Thymus (tissue), 11 donors: ENCODE results near the gene SLC2A1. TPM values are rescaled to one million over a fixed set of nuclear protein-coding genes. Genes with fewer than 3 reads are reported as not detected.
A peak's percentile ranks its signal among the peaks of the same experiment; 100 is the strongest.

Experiments
- DNase-seq, 9 donors: peaks; one replicate each; pipeline ENCODE4 v3.0.0-alpha.2; 2013; ENCODE audit warnings: low spot score in 9 of 9, low read depth in 6 of 9, missing footprints in 1 of 9
- H3K27ac ChIP-seq, 2 donors: one replicate each; pipeline ENCODE4 v1.5.1; 2013; ENCODE audit warnings: control low read depth in 1 of 2, low read depth in 1 of 2, low read length in 1 of 2, mild to moderate bottlenecking in 1 of 2, moderate library complexity in 1 of 2
- H3K27me3 ChIP-seq, 2 donors: one replicate each; pipeline ENCODE4 v1.5.1; 2013; ENCODE audit warnings: low read length in 1 of 2; ENCODE audit not compliant: control insufficient read depth in 2 of 2, insufficient read depth in 1 of 2
- H3K36me3 ChIP-seq, 2 donors: one replicate each; pipeline ENCODE4 v1.5.1; 2013; ENCODE audit warnings: low read length in 1 of 2, mild to moderate bottlenecking in 1 of 2, moderate library complexity in 1 of 2; ENCODE audit not compliant: control insufficient read depth in 2 of 2, insufficient read depth in 2 of 2
- H3K4me1 ChIP-seq, 2 donors: one replicate each; pipeline ENCODE4 v1.5.1; 2013; ENCODE audit warnings: low read length in 2 of 2; ENCODE audit not compliant: control insufficient read depth in 2 of 2, insufficient read depth in 2 of 2
- H3K4me3 ChIP-seq, 2 donors: one replicate each; pipeline ENCODE4 v1.5.1; 2013; ENCODE audit warnings: low read length in 2 of 2, control low read depth in 1 of 2, mild to moderate bottlenecking in 1 of 2
- H3K9me3 ChIP-seq, 2 donors: one replicate each; pipeline ENCODE4 v1.5.1; 2013; ENCODE audit warnings: low read length in 1 of 2, mild to moderate bottlenecking in 1 of 2; ENCODE audit not compliant: control insufficient read depth in 2 of 2, insufficient read depth in 1 of 2
- WGBS: extraction: QIAGEN DNeasy Blood & Tissue Kit; methylation state at CpG from one replicate; pipeline ENCODE4 v1.1.7; 2013; 5-methylcytosine and 5-hydroxymethylcytosine counted together
- polyA plus RNA-seq: library from polyadenylated mRNA; stranded (reverse); fragments of 200-250 nt; gene quantifications from one replicate; pipeline ENCODE4 v1.2.3, GENCODE V29; 2013
- total RNA-seq: library from RNA; stranded (reverse); fragments of 120-200 nt; gene quantifications from one replicate; pipeline ENCODE4 v1.2.4, GENCODE V29; 2013
- donor health status: healthy.

Gene SLC2A1
- total and polyA plus RNA-seq, 2 donors = 15.9 to 23.7 TPM

DNA sequence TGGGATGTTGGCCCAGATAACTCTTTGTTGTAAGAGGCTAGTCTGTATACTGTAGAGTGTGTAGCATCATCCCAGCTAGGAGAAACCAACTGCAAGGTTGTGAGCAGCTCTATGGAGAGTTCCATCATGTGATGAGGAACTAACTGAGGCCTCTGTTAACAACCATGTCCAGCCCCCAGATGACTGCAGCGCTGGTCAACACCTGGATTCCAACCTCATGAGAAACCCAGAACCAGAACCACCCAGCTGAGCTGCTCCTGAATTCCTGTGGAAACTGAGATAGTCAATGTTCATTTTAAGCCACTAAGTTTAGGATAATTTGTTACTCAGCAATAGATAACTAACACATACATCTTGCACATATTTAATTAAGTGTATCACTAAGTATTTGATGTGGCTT is 41.6 kb upstream of the SLC2A1 start:
- H3K4me1 ChIP-seq = no peaks in the 10 kb centered on the region
- H3K27ac ChIP-seq = no peak overlapping the region
- no peaks in the 10 kb centered on the region for H3K9me3 ChIP-seq
- H3K36me3 ChIP-seq = no peaks in the 10 kb centered on the region
- peaks cover 0 to 3% of the 10 kb centered on the region in 2 donors for H3K27me3 ChIP-seq
- H3K4me3 ChIP-seq = no peak overlapping the region
- DNase-seq = no peak
- WGBS = 98% methylated on average over 1 of the region's 1 CpG

DNA sequence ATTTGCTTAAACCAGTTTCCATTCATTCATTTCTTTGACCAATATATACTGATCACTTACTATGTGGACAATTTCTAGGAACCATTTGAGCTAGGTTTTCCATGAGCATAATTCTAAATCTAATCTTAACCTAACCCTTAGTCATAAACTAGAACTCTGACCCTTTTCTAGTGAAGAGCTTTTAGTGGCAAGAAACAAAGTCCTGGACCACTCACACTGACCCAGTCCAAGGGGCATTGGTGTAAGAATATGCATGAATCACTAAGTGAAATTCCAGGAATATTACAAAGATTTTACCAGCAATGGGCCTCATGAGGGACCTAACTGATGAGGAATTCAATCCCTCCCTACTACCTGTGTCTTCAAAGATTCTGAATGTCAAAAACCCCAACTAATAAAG is 40.6 kb upstream of the SLC2A1 start:
- no peak for DNase-seq
- Histone ChIP-seq H3K27ac (no peak overlapping the region), H3K27me3 (no peaks in the 10 kb centered on the region), H3K36me3 (no peaks in the 10 kb centered on the region), H3K4me3 (no peak overlapping the region), H3K4me1 (no peaks in the 10 kb centered on the region), H3K9me3 (no peaks in the 10 kb centered on the region)

DNA sequence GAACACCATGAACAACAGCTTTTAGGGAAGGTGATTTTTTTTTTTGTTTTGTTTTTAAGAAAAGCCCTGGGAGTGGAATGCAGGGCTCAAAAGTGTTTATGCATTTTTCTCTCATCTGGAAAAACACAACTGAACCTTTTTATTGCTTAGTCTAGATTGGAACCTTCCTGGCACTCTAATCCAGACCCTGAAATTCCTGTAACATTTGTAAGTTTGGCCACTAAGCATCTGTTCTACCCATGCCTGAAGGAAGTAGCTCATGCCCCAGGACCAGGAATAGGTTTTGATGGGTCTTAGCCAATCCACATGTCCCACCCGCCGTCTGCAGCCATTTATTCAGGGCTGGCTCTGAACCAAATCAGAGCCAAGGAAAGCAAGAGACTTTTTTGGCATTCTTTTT is 39.7 kb upstream of the SLC2A1 start:
- H3K4me1 ChIP-seq = peaks cover 4 to 6% of the 10 kb centered on the region in 2 donors
- no peak for DNase-seq
- WGBS = 97% methylated on average over 2 of the region's 2 CpGs

DNA sequence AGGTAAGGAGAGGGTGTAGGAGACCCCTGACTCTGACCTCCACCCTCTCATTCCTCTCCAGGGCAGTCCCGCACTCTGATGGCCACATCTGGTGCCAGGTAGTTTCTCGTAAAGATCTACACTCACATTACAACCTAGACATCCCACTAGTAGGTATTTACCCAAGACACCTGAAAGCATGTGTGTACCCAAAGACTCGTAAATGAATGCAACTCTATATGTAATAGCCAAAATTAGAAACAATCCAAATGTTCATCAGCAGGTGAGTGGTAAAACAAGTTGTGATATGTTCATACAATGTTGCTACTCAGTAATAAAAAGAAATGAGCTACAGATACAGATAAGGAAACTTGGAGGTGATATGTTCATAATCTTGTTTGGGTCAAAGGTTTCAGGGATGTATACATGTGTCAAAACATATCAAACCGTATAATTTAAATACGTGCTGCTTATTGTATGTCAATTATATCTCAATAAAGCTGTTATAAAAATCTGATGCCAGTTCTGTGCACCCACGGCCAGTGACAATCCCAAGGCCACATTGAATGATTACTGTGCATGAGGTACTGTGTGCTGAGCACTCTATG is 37.8 kb upstream of the SLC2A1 start:
- Histone ChIP-seq H3K36me3 (no peaks in the 10 kb centered on the region), H3K9me3 (no peaks in the 10 kb centered on the region), H3K4me1 (peaks cover 4 to 7% of the 10 kb centered on the region in 2 donors), H3K27me3 (no peaks in the 10 kb centered on the region), H3K27ac (no peak overlapping the region), H3K4me3 (no peak overlapping the region)
- WGBS = 96% methylated on average over 6 of the region's 6 CpGs
- no peak for DNase-seq

More for the DNA sequence above, 39.7 kb upstream of the SLC2A1 start:
- H3K27me3 ChIP-seq = no peaks in the 10 kb centered on the region
- no peak overlapping the region for H3K27ac ChIP-seq
- no peak overlapping the region for H3K4me3 ChIP-seq
- no peaks in the 10 kb centered on the region for H3K36me3 ChIP-seq
- H3K9me3 ChIP-seq = no peaks in the 10 kb centered on the region

DNA sequence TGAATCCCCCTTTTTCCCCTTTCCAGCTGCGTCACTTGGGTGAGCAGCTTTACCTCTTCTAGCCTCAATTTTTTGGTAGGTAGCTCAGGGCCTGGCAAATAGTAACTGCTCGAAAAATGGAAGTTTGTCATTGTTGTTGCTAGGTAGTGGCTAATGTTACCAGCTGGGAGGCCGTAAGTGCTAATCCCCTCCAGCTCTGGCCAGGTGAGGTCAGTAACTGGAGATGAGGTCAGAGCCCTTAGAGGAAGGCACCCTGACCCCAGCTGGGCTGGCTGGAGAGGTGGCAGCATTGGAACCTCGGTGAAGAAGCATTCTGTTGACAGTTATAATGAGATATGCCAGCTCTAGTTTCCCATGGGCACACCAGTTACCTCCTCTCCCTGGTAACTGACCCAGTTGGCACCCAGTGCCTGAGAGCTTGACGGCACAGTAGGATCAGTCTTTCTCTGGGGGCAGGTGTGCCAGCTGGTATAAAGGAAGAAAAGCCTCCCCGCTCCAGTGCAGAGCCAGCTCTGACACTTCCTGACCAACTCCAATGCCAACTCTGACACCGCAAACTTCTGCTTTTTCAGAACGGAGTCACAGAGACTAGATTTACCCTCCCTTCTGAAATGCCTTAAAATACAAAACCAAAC is 35.0 kb upstream of the SLC2A1 start:
- H3K36me3 ChIP-seq = no peaks in the 10 kb centered on the region
- peak in 3 of 9 donors; percentile 9 to 35 (median 13) for DNase-seq
- no peak overlapping the region for H3K27ac ChIP-seq
- no peaks in the 10 kb centered on the region for H3K27me3 ChIP-seq
- H3K4me3 ChIP-seq = no peak overlapping the region
- peaks cover 4 to 7% of the 10 kb centered on the region in 2 donors for H3K4me1 ChIP-seq
- WGBS = 32% methylated on average over 8 of the region's 8 CpGs
- no peaks in the 10 kb centered on the region for H3K9me3 ChIP-seq

DNA sequence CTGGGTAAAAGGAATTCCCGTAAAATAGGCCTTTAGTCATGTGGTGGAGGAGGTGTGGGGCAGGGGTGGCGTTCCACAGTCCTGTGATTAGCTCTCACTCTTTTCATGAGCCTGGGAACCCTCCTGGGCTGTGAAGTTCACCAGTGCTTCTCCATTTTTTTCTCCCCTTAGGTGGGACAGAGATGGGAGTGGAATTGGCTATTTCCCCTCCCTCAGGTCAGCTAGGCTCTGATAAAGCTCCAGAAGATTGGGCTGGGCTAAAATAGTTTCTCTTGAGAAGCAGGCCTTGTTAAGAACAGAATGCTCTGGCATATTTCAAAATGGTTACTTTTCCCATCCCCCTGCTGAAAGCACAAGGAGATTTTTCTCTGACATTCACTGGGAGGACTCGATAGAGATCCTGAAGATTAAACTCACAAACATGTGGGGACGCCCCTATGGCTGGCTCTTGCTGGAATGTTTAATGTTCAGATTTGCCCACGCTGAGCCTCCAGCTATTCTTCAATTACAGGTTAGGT is 33.4 kb upstream of the SLC2A1 start:
- Histone ChIP-seq H3K4me1 (peaks cover 4 to 7% of the 10 kb centered on the region in 2 donors), H3K36me3 (no peaks in the 10 kb centered on the region), H3K27ac (no peak overlapping the region), H3K4me3 (no peak overlapping the region), H3K9me3 (no peaks in the 10 kb centered on the region), H3K27me3 (no peaks in the 10 kb centered on the region)
- 99% methylated on average over 5 of the region's 5 CpGs for WGBS
- DNase-seq = no peak

DNA sequence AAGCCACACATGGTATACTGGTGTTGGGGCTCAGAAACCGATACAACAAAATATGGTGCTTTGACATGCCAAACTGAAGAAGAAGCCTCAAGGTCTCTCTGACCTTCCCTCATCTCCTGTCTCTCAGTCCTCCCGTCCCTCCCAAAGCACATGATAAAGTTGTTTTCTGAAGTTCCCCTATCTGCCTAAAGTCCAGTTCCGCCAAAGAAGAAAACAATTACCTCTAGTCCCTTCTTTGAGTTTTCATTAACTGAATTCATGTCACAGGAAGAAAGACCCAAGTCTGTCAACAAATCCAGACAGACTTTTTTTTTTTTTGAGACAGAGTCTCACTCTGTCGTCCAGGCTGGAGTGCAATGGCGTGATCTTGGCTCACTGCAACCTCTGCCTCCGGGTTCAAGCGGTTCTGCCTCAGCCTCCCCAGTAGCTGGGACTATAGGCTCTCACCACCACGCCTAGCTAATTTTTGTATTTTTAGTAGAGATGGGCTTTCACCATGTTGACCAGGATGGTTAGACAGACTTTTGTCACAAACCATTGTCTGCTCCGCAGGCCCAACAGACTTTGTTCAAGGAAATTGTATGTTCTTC is 32.2 kb upstream of the SLC2A1 start:
- WGBS = 87% methylated on average over 9 of the region's 9 CpGs
- Histone ChIP-seq H3K4me1 (peaks cover 4 to 7% of the 10 kb centered on the region in 2 donors), H3K36me3 (no peaks in the 10 kb centered on the region), H3K9me3 (no peaks in the 10 kb centered on the region), H3K27me3 (no peaks in the 10 kb centered on the region), H3K4me3 (no peak overlapping the region), H3K27ac (no peak overlapping the region)
- DNase-seq = no peak

DNA sequence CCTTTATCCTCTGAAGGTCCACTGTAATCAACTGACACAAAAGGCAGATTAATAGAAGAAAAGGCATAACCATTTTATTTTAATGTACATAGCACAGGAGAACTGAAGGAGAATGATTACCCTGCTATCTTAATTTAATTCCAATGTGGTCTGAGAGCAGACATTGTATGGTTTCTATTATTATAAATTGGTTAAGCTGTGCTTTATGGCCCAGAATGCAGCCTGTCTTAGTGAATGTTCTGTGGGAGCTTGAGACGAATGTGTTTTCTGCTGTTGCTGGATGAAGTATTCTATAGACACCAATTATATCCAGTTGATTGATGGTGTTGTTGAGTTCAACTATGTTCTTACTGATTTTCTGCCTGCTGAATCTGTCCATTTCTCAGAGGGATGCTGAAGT is 25.0 kb upstream of the SLC2A1 start:
- no peak for DNase-seq
- peaks cover 0 to 4% of the 10 kb centered on the region in 2 donors for H3K4me1 ChIP-seq
- 97% methylated on average over 1 of the region's 1 CpG for WGBS
- H3K27ac ChIP-seq = no peak overlapping the region
- H3K4me3 ChIP-seq = no peak overlapping the region
- no peaks in the 10 kb centered on the region for H3K36me3 ChIP-seq
- no peaks in the 10 kb centered on the region for H3K9me3 ChIP-seq
- no peaks in the 10 kb centered on the region for H3K27me3 ChIP-seq

DNA sequence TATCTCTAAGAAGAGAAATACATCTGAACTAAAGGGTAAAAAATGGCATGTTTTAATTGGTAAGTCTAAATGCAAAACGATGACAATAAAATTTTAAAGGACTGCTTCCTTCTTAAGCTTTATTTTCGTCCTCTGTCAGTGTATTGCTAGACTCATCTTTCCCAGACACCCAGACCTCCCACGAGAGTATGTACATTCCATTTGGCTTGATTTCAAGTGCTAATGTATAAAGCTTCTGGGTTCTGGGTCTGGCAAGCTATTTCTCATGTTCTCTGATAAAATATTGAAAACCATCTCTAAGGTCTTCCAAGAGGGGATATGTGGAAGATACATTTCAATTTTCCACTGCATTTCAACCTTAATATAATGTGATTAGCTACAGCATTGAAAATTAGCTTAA is 24.6 kb upstream of the SLC2A1 start:
- no peak for DNase-seq
- Histone ChIP-seq H3K4me3 (no peak overlapping the region), H3K27ac (no peak overlapping the region), H3K36me3 (no peaks in the 10 kb centered on the region), H3K27me3 (no peaks in the 10 kb centered on the region), H3K4me1 (peaks cover 0 to 4% of the 10 kb centered on the region in 2 donors), H3K9me3 (no peaks in the 10 kb centered on the region)
- 91% methylated on average over 3 of the region's 3 CpGs for WGBS
